ENCODE data around the gene TRPM3. TPM values are rescaled to one million over a fixed set of nuclear protein-coding genes. Genes with fewer than 3 reads are reported as not detected.

TRPM3 gene
- total RNA-seq, 6 experiments from 2014 or later: 0.02 TPM; not detected in 5

GRCh38 chr9:70493029-70493428 lies 628.4 kb downstream of the TRPM3 start:
- no peak overlapping the region for H3K27ac Mint-ChIP-seq
- no peak for DNase-seq
- TF ChIP-seq, protein P1, sequence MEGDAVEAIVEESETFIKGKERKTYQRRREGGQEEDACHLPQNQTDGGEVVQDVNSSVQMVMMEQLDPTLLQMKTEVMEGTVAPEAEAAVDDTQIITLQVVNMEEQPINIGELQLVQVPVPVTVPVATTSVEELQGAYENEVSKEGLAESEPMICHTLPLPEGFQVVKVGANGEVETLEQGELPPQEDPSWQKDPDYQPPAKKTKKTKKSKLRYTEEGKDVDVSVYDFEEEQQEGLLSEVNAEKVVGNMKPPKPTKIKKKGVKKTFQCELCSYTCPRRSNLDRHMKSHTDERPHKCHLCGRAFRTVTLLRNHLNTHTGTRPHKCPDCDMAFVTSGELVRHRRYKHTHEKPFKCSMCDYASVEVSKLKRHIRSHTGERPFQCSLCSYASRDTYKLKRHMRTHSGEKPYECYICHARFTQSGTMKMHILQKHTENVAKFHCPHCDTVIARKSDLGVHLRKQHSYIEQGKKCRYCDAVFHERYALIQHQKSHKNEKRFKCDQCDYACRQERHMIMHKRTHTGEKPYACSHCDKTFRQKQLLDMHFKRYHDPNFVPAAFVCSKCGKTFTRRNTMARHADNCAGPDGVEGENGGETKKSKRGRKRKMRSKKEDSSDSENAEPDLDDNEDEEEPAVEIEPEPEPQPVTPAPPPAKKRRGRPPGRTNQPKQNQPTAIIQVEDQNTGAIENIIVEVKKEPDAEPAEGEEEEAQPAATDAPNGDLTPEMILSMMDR (IDR thresholded peaks at IDR 0.05): no peak
- H3K27me3 Mint-ChIP-seq (ENCODE audit: insufficient read depth): peaks cover 6% of the 10 kb centered on the region; the same call in 1 of the 2 replicates
- no peaks in the 10 kb centered on the region for H3K36me3 Mint-ChIP-seq (ENCODE audit: low read depth)
- peaks cover 17% of the 10 kb centered on the region for H3K4me1 Mint-ChIP-seq (ENCODE audit: low read depth)
- no peak overlapping the region for H3K4me3 Mint-ChIP-seq
- no peaks in the 10 kb centered on the region for H3K9me3 Mint-ChIP-seq

- Mint-ChIP-seq H3K9me3 (no peaks in the 10 kb centered on the region), H3K4me3 (no peak overlapping the region), H3K27me3 (ENCODE audit: insufficient read depth) (peaks cover 6% of the 10 kb centered on the region; the same call in 1 of the 2 replicates), H3K4me1 (ENCODE audit: low read depth) (peaks cover 17% of the 10 kb centered on the region), H3K36me3 (ENCODE audit: low read depth) (no peaks in the 10 kb centered on the region), H3K27ac (no peak overlapping the region)
- no peak for DNase-seq
- TF ChIP-seq, protein P1 (IDR thresholded peaks at IDR 0.05): no peak
Observed at GRCh38 chr9:70492319-70492777, 629.1 kb downstream of the TRPM3 start.

DNA sequence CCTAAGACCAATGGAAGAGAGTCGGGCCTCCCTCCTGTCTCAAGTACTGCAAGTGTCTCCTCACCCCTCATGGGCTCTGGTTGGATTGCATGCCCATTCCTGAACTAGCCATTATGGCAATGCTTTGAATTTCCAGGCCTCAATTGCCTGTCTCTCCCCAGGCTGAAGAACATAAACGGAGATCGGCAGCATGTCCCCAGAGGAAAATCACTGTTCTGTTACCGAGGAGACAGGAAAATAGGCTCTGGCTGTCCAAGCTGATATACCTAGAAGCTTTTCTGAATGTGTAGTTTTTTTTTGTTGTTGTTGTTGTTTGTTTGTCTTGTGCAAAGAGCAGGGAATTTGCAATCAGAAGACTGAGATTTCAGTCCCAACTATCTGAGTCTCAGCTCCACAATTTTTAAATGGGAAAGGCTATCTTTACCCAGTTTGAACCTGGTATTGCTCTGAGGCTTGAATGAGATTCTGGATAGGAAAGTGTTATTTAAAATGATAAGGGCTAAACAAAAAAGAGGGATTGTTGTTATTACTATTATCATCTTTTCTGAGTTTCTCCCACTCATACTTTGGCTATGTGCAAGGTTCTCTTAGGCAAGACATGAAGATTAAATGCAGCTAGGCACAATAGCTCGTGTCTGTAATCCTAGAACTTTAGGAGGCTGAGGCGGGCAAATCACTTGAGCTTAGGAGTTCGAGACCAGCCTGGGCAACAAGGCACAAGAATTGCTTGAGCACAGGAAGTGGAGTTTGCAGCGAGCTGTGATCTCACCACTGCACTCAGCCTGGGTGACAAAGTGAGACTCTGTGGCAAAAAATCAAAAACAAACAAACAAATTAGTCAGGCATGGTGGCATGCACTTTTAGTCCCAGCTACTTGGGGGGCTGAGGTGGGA lies 629.7 kb downstream of the TRPM3 start:
- no peak overlapping the region for H3K4me3 Mint-ChIP-seq
- DNase-seq: no peak
- peaks cover 6% of the 10 kb centered on the region; the same call in 1 of the 2 replicates for H3K27me3 Mint-ChIP-seq (ENCODE audit: insufficient read depth)
- H3K36me3 Mint-ChIP-seq (ENCODE audit: low read depth): no peaks in the 10 kb centered on the region
- H3K27ac Mint-ChIP-seq: no peak overlapping the region
- H3K9me3 Mint-ChIP-seq: no peaks in the 10 kb centered on the region
- TF ChIP-seq, protein P1 (IDR thresholded peaks at IDR 0.05): no peak
- peaks cover 17% of the 10 kb centered on the region for H3K4me1 Mint-ChIP-seq (ENCODE audit: low read depth)

DNA sequence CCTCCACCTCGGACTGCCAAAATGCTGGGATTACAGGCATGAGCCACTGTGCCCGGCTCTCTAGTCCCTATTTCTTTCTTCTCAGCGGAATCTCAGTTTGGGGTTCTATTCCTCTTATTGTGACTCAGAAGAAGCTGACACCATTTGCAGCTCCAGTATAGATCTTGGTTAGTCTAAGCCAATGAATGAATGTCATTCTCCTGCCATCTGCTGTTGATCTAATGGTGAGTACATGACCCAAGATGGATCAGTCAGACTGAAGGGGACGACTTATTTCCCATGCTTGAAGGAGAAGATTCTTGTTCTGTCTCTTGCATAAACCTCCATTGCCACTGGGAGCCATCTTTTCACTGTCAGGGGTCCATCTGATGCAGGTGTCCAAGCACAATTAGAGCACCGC lies 630.9 kb downstream of the TRPM3 start:
- peaks cover 6% of the 10 kb centered on the region; the same call in 1 of the 2 replicates for H3K27me3 Mint-ChIP-seq (ENCODE audit: insufficient read depth)
- TF ChIP-seq, protein P1 (IDR thresholded peaks at IDR 0.05): no peak
- no peak overlapping the region for H3K27ac Mint-ChIP-seq

DNA sequence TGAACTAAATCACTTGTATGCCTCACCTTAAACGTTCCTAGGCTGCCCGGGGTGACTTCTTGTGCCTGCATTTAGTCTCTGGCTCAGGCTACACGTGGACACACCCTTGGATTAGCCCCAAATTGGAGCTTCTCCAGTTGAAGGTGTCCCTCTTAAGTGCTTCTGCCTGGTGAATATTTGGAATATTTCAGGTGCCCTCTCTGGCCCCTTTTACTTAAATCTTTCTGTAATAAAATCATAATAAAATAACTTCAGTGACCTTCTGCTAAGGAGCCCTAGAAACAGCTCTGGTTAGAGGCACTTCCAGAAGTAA lies 632.7 kb downstream of the TRPM3 start:
- Mint-ChIP-seq H3K4me3 (no peak overlapping the region), H3K4me1 (ENCODE audit: low read depth) (peaks cover 40% of the 10 kb centered on the region), H3K36me3 (ENCODE audit: low read depth) (no peaks in the 10 kb centered on the region), H3K9me3 (no peaks in the 10 kb centered on the region), H3K27me3 (ENCODE audit: insufficient read depth) (peaks cover 6% of the 10 kb centered on the region; the same call in 1 of the 2 replicates), H3K27ac (peak overlapping the region; percentile 17; the same call in 1 of the 2 replicates)
- TF ChIP-seq, protein P1 (IDR thresholded peaks at IDR 0.05): no peak
- DNase-seq: no peak

More for the DNA sequence above, 630.9 kb downstream of the TRPM3 start:
- Mint-ChIP-seq H3K4me1 (ENCODE audit: low read depth) (peaks cover 23% of the 10 kb centered on the region), H3K9me3 (no peaks in the 10 kb centered on the region), H3K4me3 (no peak overlapping the region), H3K36me3 (ENCODE audit: low read depth) (no peaks in the 10 kb centered on the region)
- no peak for DNase-seq

Measured in HFFc6 (cell line).